Head of caudate nucleus (tissue), 42 donors: ENCODE data around the gene OPCML.

Experiments
- DNase-seq, 42 donors: peaks; one replicate each; pipeline versions ENCODE4 v3.0.0 to v3.0.0-alpha.2; 2020 to 2021; ENCODE audit warnings: mixed read lengths in 7 of 42
- intact Hi-C: fragments of 100-400 bp; cut with DNase I; formaldehyde crosslinking; loops from one replicate; pipeline ENCODE4 v1.15.0; 2022

OPCML gene

GRCh38 chr11:133266986-133267385 is 265.3 kb downstream of the OPCML start:
- intact Hi-C loops, result no loop called here
- DNase-seq, result no peak

- peak in 3 of 42 donors; percentile 2 to 42 (median 12) for DNase-seq
- intact Hi-C loops, result no loop called here
Observed at GRCh38 chr11:133265530-133266035, 266.7 kb downstream of the OPCML start.

GRCh38 chr11:133263332-133263731 is 269.0 kb downstream of the OPCML start:
- no peak for DNase-seq
- intact Hi-C loops, result no loop called here

DNA sequence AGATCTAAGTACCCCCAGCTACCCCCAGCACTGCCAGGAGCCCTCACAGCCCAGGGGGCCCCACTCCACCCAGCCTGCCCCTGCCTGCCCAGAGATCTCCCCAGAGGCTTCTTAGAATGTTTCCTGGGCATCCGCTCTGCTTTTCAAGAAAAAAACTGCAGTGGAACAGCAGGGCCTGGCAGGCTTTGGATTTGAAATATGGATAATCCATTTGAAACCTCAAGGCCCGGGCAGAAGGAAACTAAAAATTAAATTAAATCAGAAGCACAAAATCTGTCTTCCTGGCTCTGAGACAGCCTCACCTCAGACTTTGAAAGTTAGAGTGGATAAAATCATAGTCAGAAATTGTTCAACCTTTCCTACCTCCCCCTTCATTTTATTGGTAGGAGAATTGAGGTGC is 273.6 kb downstream of the OPCML start:
- intact Hi-C loops, result no loop called here

GRCh38 chr11:133254601-133255000 is 277.7 kb downstream of the OPCML start:
- no peak for DNase-seq
- intact Hi-C loops, result no loop called here

More for the DNA sequence above, 273.6 kb downstream of the OPCML start:
- no peak for DNase-seq

- intact Hi-C loops, result no loop called here
- no peak for DNase-seq
Observed at GRCh38 chr11:133253570-133253969, 278.7 kb downstream of the OPCML start.

GRCh38 chr11:133251841-133252240 is 280.5 kb downstream of the OPCML start:
- intact Hi-C loops, result no loop called here
- DNase-seq, result no peak

DNA sequence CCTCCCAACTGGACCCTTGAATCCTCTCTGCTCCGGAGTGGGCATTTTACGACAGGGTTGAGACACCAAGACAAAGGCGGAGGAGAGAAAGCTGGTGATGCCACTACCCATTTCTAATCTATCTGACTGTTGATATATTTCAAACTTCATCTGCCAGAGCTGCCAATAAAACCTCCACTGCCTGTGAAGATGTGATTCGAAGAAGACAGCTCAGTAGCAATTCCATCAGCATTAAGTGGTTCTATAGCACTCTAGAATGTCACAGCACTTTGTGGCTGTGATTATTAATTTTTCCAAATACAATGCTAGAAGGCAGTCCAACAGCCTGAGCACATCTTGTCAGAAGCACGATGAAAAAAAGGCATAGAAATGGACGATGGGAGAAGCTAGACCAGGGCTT is 282.8 kb downstream of the OPCML start:
- DNase-seq, result no peak
- intact Hi-C loops, result no loop called here

GRCh38 chr11:133249065-133249464 is 283.2 kb downstream of the OPCML start:
- no peak for DNase-seq
- intact Hi-C loops, result no loop called here

GRCh38 chr11:133243832-133244231 is 288.5 kb downstream of the OPCML start:
- no peak for DNase-seq
- intact Hi-C loops, result no loop called here

- no peak for DNase-seq
- intact Hi-C loops, result no loop called here
Observed at GRCh38 chr11:133240908-133241655, 291.2 kb downstream of the OPCML start.

DNA sequence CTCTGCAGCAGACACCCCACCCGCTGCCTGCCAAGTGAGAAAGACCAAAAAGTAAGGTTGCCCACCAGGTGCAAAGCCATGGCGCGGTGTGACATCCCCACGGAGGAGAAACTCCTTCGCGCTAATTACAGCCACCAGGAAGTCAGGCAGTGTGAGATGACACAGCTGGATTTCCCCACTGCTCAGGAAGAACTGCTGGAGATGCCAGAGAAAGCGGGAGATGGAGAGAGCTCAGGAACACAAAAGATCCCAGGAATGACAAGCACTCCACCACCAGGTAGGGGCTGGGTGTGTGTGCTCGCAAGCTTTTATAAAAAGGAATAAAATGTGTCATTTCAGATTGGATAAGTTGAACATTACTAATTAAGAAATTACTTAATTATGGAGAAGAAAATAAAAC is 292.7 kb downstream of the OPCML start:
- no peak for DNase-seq
- intact Hi-C loops, result no loop called here

DNA sequence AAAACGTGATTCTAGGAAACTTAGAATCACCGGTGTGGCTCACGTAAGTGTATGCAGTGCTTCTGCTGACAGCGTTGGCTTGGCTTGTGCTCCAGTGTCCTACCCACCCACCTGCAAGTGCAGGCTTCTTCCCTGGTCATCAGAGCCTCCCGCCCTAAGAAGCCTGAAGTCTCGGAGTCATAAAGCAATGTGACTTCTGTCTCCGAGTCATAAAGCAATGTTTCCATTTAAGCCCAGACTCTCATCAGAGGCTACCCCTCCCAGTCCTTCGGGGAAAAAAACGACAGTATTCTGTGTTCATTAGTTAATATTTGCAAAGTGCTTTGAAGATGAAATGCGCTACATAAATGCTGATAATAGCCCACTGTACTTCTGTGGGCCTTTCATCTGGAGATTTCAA is 293.8 kb downstream of the OPCML start:
- no peak for DNase-seq
- intact Hi-C loops, result no loop called here

GRCh38 chr11:133238027-133238426 is 294.3 kb downstream of the OPCML start:
- DNase-seq, result no peak
- intact Hi-C loops, result no loop called here

- DNase-seq, result no peak
Observed at GRCh38 chr11:133235381-133235780, 296.9 kb downstream of the OPCML start.

DNA sequence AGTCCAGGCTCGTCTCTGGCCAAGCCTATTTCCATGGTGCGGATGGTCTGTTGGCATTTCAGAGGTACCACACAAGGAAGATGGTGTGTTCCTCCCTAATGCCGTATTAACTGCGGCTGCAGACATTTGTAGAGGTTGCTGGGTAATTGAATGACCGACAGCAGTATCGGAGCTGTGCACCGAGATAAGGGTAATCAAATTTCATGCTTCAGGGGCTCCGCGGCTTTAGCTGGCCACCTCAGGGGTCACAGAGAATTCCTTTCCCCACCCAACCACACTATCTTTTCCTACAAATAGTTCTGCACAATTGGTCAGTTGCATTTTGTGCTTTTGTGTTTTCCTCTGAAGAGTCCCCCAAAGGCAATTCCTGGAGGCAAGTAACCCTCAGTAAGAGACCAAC is 297.4 kb downstream of the OPCML start:
- no peak for DNase-seq
- intact Hi-C loops, result no loop called here

More at GRCh38 chr11:133235381-133235780, 296.9 kb downstream of the OPCML start:
- intact Hi-C loops, result no loop called here

GRCh38 chr11:133232665-133233064 is 299.6 kb downstream of the OPCML start:
- intact Hi-C loops, result no loop called here
- DNase-seq, result no peak

- intact Hi-C loops, result no loop called here
- DNase-seq, result no peak
Observed at GRCh38 chr11:133230431-133230830, 301.9 kb downstream of the OPCML start.

- peak in 3 of 42 donors; percentile 10 to 24 (median 19) for DNase-seq
- intact Hi-C loops, result no loop called here
Observed at GRCh38 chr11:133228471-133229329, 303.6 kb downstream of the OPCML start.

GRCh38 chr11:133227632-133228111 is 304.6 kb downstream of the OPCML start:
- no peak for DNase-seq
- intact Hi-C loops, result no loop called here
